Gastroesophageal sphincter (tissue), 3 donors: ENCODE data around the gene TPCN1.

Source experiments
- CTCF ChIP-seq, 4 experiments: fragments of 200-600 bp in 2 of 4; fragments of 450-650 bp in 2 of 4; sonication (generic) in 1 of 4; IDR thresholded peaks; one replicate each; pipeline ENCODE4 v1.5.1; 2017 to 2019; ENCODE audit warnings: antibody characterized with exemption in 4 of 4, mild to moderate bottlenecking in 2 of 4, moderate library complexity in 2 of 4
- EP300 ChIP-seq: sonication (generic); formaldehyde crosslinking; IDR thresholded peaks from one replicate; pipeline ENCODE4 v1.6.1; 2017; ENCODE audit warnings: antibody characterized with exemption, mild to moderate bottlenecking
- POLR2A ChIP-seq, 2 donors: fragments of 450-650 bp; IDR thresholded peaks; one replicate each; pipeline ENCODE4 v1.6.1; 2017; ENCODE audit warnings: antibody characterized with exemption in 2 of 2, mild to moderate bottlenecking in 2 of 2, moderate library complexity in 1 of 2
- POLR2AphosphoS5 ChIP-seq: sonication (generic); formaldehyde crosslinking; IDR thresholded peaks from one replicate; pipeline ENCODE4 v1.6.1; 2017; ENCODE audit warnings: antibody characterized with exemption

GRCh38 chr12:113284751-113285150, 63.5 kb downstream of the TPCN1 start:
- TF ChIP-seq CTCF (IDR thresholded peaks at IDR 0.05) (no peak), POLR2A (IDR thresholded peaks at IDR 0.05) (no peak), POLR2AphosphoS5 (no peak), EP300 (no peak)
